ENCODE results near the gene DNAJC5. TPM values are rescaled to one million over a fixed set of nuclear protein-coding genes. Genes with fewer than 3 reads are reported as not detected.

Gene DNAJC5
- total RNA-seq, 1 experiment from 2014 or later, result 59.5 TPM

DNA sequence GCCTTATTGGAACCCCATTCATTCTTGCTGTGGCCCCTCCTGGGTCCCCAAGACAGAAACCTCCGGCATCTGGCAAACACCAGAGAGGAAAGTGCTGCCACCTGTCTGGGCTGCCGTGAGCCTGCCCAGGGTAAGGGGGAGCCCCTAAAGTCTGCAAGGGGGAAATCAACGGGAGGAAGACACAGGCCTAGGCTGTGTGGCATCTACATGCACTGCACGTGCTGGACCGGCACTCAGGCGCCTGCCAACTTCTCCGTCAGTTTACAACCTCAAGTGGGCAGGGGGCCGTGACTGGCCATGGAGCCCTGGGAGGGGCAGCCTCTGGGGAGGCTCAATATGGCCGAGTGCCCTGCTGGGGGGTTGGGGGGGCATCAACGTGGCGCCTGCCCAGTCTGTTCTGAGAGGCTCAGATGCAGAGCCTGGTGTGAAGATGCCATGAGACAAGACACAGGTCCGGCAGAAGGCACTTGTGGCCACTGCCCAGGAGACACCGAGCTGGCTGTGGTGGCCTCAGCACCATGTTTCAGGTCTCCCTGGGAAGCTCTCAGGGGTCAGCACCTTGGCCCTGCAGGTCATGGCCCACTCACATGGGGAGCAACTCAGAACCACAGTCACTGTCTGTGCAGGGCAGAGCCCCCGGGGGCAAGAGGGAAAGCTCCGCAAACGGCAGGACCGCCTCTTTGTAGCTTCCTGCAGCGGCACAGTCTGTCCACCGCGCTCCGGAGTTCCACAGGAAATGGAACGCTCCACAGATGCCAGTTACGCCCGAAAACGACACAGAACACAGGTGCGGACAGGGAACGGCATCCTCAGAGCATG lies 52.9 kb downstream of the DNAJC5 start:
- POLR2A ChIA-PET, result no interaction called here
- Histone ChIP-seq H3K9me3 (ENCODE audit: control insufficient read depth, insufficient read depth, low read depth, low read length) (no peaks in the 10 kb centered on the region), H3K27me3 (ENCODE audit: control insufficient read depth, insufficient read depth, low read length) (no peaks in the 10 kb centered on the region), H3K36me3 (ENCODE audit: control insufficient read depth, insufficient read depth, low read length) (no peaks in the 10 kb centered on the region), H3K27ac (ENCODE audit: low read length) (peak overlapping the region; percentile 71; the same call in 1 of the 2 replicates), H3K4me3 (ENCODE audit: low read depth in 2 of 2, low read length in 2 of 2) (peak overlapping the region; percentile 16 to 44), H3K4me1 (ENCODE audit: control insufficient read depth, insufficient read depth, low read length) (peaks cover 57% of the 10 kb centered on the region)
- BruUV-seq (replicated peaks), result no TSS peak
- TF ChIP-seq POLR2AphosphoS5 (IDR thresholded peaks at IDR 0.05; ENCODE audit: low read depth, low read length) (no peak), TCF7L2 (IDR thresholded peaks at IDR 0.05; ENCODE audit: low read depth, low read length) (no peak), SIN3A (IDR thresholded peaks at IDR 0.05; ENCODE audit: borderline replicate concordance, insufficient read depth, low read depth, low read length) (no peak)
- TF ChIP-seq, protein P1, sequence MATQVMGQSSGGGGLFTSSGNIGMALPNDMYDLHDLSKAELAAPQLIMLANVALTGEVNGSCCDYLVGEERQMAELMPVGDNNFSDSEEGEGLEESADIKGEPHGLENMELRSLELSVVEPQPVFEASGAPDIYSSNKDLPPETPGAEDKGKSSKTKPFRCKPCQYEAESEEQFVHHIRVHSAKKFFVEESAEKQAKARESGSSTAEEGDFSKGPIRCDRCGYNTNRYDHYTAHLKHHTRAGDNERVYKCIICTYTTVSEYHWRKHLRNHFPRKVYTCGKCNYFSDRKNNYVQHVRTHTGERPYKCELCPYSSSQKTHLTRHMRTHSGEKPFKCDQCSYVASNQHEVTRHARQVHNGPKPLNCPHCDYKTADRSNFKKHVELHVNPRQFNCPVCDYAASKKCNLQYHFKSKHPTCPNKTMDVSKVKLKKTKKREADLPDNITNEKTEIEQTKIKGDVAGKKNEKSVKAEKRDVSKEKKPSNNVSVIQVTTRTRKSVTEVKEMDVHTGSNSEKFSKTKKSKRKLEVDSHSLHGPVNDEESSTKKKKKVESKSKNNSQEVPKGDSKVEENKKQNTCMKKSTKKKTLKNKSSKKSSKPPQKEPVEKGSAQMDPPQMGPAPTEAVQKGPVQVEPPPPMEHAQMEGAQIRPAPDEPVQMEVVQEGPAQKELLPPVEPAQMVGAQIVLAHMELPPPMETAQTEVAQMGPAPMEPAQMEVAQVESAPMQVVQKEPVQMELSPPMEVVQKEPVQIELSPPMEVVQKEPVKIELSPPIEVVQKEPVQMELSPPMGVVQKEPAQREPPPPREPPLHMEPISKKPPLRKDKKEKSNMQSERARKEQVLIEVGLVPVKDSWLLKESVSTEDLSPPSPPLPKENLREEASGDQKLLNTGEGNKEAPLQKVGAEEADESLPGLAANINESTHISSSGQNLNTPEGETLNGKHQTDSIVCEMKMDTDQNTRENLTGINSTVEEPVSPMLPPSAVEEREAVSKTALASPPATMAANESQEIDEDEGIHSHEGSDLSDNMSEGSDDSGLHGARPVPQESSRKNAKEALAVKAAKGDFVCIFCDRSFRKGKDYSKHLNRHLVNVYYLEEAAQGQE (IDR thresholded peaks at IDR 0.05; ENCODE audit: insufficient read depth in 1 of 2, low read depth in 2 of 2, low read length in 1 of 2), result no peak
- TF ChIP-seq, protein P2, sequence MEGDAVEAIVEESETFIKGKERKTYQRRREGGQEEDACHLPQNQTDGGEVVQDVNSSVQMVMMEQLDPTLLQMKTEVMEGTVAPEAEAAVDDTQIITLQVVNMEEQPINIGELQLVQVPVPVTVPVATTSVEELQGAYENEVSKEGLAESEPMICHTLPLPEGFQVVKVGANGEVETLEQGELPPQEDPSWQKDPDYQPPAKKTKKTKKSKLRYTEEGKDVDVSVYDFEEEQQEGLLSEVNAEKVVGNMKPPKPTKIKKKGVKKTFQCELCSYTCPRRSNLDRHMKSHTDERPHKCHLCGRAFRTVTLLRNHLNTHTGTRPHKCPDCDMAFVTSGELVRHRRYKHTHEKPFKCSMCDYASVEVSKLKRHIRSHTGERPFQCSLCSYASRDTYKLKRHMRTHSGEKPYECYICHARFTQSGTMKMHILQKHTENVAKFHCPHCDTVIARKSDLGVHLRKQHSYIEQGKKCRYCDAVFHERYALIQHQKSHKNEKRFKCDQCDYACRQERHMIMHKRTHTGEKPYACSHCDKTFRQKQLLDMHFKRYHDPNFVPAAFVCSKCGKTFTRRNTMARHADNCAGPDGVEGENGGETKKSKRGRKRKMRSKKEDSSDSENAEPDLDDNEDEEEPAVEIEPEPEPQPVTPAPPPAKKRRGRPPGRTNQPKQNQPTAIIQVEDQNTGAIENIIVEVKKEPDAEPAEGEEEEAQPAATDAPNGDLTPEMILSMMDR (IDR thresholded peaks at IDR 0.05), result no peak
- intact Hi-C loops (cut with micrococcal nuclease; ENCODE audit: unreplicated experiment), result no loop called here
- 0 out of 2 replicates have a peak, but pooled peaks have one; percentile 0 for ATAC-seq
- CTCF ChIA-PET, result no interaction called here
- in situ Hi-C loops (cut with HindIII; ENCODE audit: low pct_unique_long_range_greater_than_20kb, low sequenced_read_pairs), result no loop called here
- DNase-seq (ENCODE audit: low read depth, low spot score), result no peak

DNA sequence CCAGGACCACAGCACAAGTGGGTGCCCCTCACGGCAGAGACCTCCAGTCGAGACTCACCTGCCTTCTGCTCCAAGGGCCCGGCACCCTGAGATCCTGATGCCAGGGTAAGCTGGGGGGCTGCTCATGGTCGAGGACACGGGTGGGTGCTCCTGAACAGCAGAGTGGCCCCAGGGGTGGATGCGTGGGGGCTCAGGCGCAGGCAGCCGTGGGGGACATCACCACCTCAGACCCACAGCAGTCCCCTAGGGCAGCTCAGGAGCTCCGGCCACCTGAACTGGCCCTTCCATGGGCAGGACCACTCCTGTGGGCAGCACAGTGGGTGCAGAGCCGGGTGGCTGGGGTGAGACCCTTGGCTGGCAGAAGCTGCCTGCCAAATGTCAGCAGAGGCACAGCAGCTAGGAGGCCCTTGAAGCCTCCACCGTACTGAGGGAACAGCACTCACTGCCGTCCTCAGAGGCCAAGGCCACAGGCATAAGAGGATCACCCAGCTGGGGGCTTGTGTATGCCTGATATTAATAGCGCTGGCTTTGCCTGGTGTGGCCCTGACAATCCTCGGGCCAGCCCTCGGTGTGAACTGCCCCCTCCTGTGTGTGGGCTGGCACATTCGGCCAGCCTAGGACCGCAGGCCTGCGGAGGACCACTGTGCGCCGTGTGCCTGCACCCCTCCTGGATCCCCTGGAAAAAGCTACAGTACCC lies 55.9 kb downstream of the DNAJC5 start:
- ATAC-seq (no peak), DNase-seq (ENCODE audit: low read depth, low spot score) (no peak)
- Histone ChIP-seq H3K36me3 (ENCODE audit: control insufficient read depth, insufficient read depth, low read length) (peaks cover 3% of the 10 kb centered on the region; the same call in 1 of the 2 replicates), H3K4me3 (ENCODE audit: low read depth in 2 of 2, low read length in 2 of 2) (no peak overlapping the region), H3K4me1 (ENCODE audit: control insufficient read depth, insufficient read depth, low read length) (peaks cover 69% of the 10 kb centered on the region), H3K27me3 (ENCODE audit: control insufficient read depth, insufficient read depth, low read length) (no peaks in the 10 kb centered on the region), H3K27ac (ENCODE audit: low read length) (peak overlapping the region; percentile 77), H3K9me3 (ENCODE audit: control insufficient read depth, insufficient read depth, low read depth, low read length) (no peaks in the 10 kb centered on the region)
- TF ChIP-seq, protein P2 (IDR thresholded peaks at IDR 0.05), result no peak
- TF ChIP-seq SIN3A (IDR thresholded peaks at IDR 0.05; ENCODE audit: borderline replicate concordance, insufficient read depth, low read depth, low read length) (no peak), POLR2AphosphoS5 (IDR thresholded peaks at IDR 0.05; ENCODE audit: low read depth, low read length) (no peak), TCF7L2 (IDR thresholded peaks at IDR 0.05; ENCODE audit: low read depth, low read length) (no peak)
- TF ChIP-seq, protein P1 (IDR thresholded peaks at IDR 0.05; ENCODE audit: insufficient read depth in 1 of 2, low read depth in 2 of 2, low read length in 1 of 2), result no peak
- ChIA-PET CTCF (no interaction called here), POLR2A (interaction anchor here (0.9 kb wide), 1 partner anchor 30 kb away, joined by 3 read pairs; the partner anchor contains the start of gene PRPF6)
- BruUV-seq (replicated peaks), result no TSS peak
- intact Hi-C loops (cut with micrococcal nuclease; ENCODE audit: unreplicated experiment) (no loop called here), in situ Hi-C loops (cut with HindIII; ENCODE audit: low pct_unique_long_range_greater_than_20kb, low sequenced_read_pairs) (no loop called here)

All from Panc1 (cell line).